ENCODE results near the gene ZNHIT2.
A peak's percentile ranks its signal among the peaks of the same experiment; 100 is the strongest.

Gene ZNHIT2

GRCh38 chr11:65103476-65103875, 14.0 kb downstream of the ZNHIT2 start:
- no peak for DNase-seq (ENCODE audit: low read depth)

GRCh38 chr11:65102142-65103095, 15.1 kb downstream of the ZNHIT2 start:
- peak; percentile 72 for DNase-seq (ENCODE audit: low read depth)

GRCh38 chr11:65100674-65101350, 16.7 kb downstream of the ZNHIT2 start:
- DNase-seq (ENCODE audit: low read depth), result no peak

- DNase-seq (ENCODE audit: low read depth), result no peak
Measured at GRCh38 chr11:65096926-65097325, 20.6 kb downstream of the ZNHIT2 start.

- DNase-seq (ENCODE audit: low read depth), result peak; percentile 91
Measured at GRCh38 chr11:65095974-65096806, 21.3 kb downstream of the ZNHIT2 start, which contains the start of gene VPS51. TSS of gene VPS51 (plus strand) at chr11:65096214. CDS start at chr11:65096251, 37 bp downstream.

- DNase-seq (ENCODE audit: low read depth), result no peak
Measured at GRCh38 chr11:65095427-65095826, 22.1 kb downstream of the ZNHIT2 start.

GRCh38 chr11:65090628-65091027, 26.9 kb downstream of the ZNHIT2 start:
- no peak for DNase-seq (ENCODE audit: low read depth)

- no peak for DNase-seq (ENCODE audit: low read depth)
Measured at GRCh38 chr11:65089621-65090020, 27.9 kb downstream of the ZNHIT2 start.

- no peak for DNase-seq (ENCODE audit: low read depth)
Measured at GRCh38 chr11:65087827-65088226, 29.7 kb downstream of the ZNHIT2 start.

- no peak for DNase-seq (ENCODE audit: low read depth)
Measured at GRCh38 chr11:65087216-65087615, 30.3 kb downstream of the ZNHIT2 start.

- no peak for DNase-seq (ENCODE audit: low read depth)
Measured at GRCh38 chr11:65086809-65087208, 30.7 kb downstream of the ZNHIT2 start.

- DNase-seq (ENCODE audit: low read depth), result no peak
Measured at GRCh38 chr11:65085446-65085845, 32.1 kb downstream of the ZNHIT2 start.

GRCh38 chr11:65084598-65085375, 32.7 kb downstream of the ZNHIT2 start:
- no peak for DNase-seq (ENCODE audit: low read depth)

GRCh38 chr11:65083834-65084597, 33.5 kb downstream of the ZNHIT2 start, which contains the start of the genes CDCA5 and ZFPL1:
TSS of gene CDCA5 (minus strand) at chr11:65084040. CDS start at chr11:65083978, 62 bp downstream.
TSS of gene ZFPL1 (plus strand) at chr11:65084222. CDS start at chr11:65084699, 477 bp downstream.
- peak; percentile 96 for DNase-seq (ENCODE audit: low read depth)

- DNase-seq (ENCODE audit: low read depth), result no peak
Measured at GRCh38 chr11:65083134-65083833, 34.2 kb downstream of the ZNHIT2 start.

- DNase-seq (ENCODE audit: low read depth), result no peak
Measured at GRCh38 chr11:65078786-65079342, 38.6 kb downstream of the ZNHIT2 start.

GRCh38 chr11:65078151-65078550, 39.4 kb downstream of the ZNHIT2 start:
- peak; percentile 41 for DNase-seq (ENCODE audit: low read depth)

GRCh38 chr11:65077451-65077850, 40.0 kb downstream of the ZNHIT2 start:
- DNase-seq (ENCODE audit: low read depth), result no peak

- DNase-seq (ENCODE audit: low read depth), result no peak
Measured at GRCh38 chr11:65072631-65072966, 44.9 kb downstream of the ZNHIT2 start.

All from EH (cell line).